ENCODE data around the gene TM4SF4.

TM4SF4 gene

DNA sequence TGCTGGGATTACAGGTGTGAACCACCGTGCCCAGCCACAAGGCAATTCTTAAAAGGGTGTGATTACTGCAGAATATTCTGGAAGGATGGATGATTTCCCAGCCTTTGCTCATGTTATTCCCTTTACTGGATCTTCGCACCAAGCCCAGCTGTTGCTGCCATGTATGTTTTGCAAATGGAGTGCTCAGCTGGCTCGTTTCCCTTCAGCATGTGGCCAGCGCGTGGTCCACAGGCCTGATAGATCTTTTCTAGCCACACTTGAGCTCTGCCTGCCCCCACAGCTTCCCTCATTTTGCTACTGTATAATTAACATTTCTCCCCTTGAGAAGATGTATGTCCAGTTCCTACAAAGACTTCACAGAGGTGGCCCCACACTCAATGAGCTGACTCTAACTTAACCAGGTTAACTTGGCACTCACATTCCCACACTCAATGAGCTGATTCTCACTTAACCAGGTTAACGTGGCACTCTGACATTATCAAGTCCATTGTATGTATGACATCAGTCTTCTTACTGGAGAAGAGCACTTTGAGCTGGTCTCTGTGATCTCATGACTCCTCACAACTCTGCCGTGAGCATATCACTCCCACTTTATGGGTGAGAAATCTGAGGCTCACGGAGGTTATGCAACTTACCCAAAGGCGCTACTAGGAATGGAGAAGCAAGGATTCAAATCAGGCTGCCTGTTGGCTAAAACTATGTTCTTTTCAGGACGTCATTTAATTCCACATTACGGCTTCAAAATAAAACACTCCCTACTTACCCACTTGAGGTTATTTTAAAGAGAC is 49.2 kb downstream of the TM4SF4 start:
- peaks cover 0 to 34% of the 10 kb centered on the region in 2 experiments; a peak in 1 of 3 replicates for H3K36me3 ChIP-seq (ENCODE audit: control insufficient read depth in 2 of 2, insufficient read depth in 1 of 2, low read length in 2 of 2)
- H3K27ac ChIP-seq (ENCODE audit: extremely low read depth, low read depth, low read length), result no peak overlapping the region
- TF ChIP-seq ZNF138 (tag by site-specific recombination; IDR thresholded peaks at IDR 0.05; ENCODE audit: borderline replicate concordance) (no peak), BCL6B (tag by site-specific recombination; IDR thresholded peaks at IDR 0.05) (no peak), ZNF555 (tag by site-specific recombination; conservative IDR thresholded peaks at IDR 0.05) (no peak), PRDM1 (tag by site-specific recombination; IDR thresholded peaks at IDR 0.05) (no peak), ZNF473 (tag by site-specific recombination; IDR thresholded peaks at IDR 0.05) (no peak), ZNF311 (tag by site-specific recombination; IDR thresholded peaks at IDR 0.05; ENCODE audit: borderline replicate concordance) (no peak), ZSCAN30 (tag by site-specific recombination; IDR thresholded peaks at IDR 0.05) (no peak), ZNF248 (tag by site-specific recombination; IDR thresholded peaks at IDR 0.05) (no peak), ZNF837 (tag by site-specific recombination; IDR thresholded peaks at IDR 0.05) (no peak), ZNF747 (tag by site-specific recombination; IDR thresholded peaks at IDR 0.05) (no peak), SETDB1 (IDR thresholded peaks at IDR 0.05; ENCODE audit: insufficient read length, low read length) (no peak), ZFP69B (tag by site-specific recombination; IDR thresholded peaks at IDR 0.05) (no peak), ZNF121 (tag by site-specific recombination; IDR thresholded peaks at IDR 0.05) (no peak)
- TF ChIP-seq, protein P1, sequence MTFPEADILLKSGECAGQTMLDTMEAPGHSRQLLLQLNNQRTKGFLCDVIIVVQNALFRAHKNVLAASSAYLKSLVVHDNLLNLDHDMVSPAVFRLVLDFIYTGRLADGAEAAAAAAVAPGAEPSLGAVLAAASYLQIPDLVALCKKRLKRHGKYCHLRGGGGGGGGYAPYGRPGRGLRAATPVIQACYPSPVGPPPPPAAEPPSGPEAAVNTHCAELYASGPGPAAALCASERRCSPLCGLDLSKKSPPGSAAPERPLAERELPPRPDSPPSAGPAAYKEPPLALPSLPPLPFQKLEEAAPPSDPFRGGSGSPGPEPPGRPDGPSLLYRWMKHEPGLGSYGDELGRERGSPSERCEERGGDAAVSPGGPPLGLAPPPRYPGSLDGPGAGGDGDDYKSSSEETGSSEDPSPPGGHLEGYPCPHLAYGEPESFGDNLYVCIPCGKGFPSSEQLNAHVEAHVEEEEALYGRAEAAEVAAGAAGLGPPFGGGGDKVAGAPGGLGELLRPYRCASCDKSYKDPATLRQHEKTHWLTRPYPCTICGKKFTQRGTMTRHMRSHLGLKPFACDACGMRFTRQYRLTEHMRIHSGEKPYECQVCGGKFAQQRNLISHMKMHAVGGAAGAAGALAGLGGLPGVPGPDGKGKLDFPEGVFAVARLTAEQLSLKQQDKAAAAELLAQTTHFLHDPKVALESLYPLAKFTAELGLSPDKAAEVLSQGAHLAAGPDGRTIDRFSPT (tag by site-specific recombination; IDR thresholded peaks at IDR 0.05), result no peak
- TF ChIP-seq, protein P2, sequence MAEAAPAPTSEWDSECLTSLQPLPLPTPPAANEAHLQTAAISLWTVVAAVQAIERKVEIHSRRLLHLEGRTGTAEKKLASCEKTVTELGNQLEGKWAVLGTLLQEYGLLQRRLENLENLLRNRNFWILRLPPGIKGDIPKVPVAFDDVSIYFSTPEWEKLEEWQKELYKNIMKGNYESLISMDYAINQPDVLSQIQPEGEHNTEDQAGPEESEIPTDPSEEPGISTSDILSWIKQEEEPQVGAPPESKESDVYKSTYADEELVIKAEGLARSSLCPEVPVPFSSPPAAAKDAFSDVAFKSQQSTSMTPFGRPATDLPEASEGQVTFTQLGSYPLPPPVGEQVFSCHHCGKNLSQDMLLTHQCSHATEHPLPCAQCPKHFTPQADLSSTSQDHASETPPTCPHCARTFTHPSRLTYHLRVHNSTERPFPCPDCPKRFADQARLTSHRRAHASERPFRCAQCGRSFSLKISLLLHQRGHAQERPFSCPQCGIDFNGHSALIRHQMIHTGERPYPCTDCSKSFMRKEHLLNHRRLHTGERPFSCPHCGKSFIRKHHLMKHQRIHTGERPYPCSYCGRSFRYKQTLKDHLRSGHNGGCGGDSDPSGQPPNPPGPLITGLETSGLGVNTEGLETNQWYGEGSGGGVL (tag by site-specific recombination; IDR thresholded peaks at IDR 0.05), result no peak
- H3K9me3 ChIP-seq (ENCODE audit: control insufficient read depth, insufficient read depth, low read depth, low read length), result no peaks in the 10 kb centered on the region
- H3K4me3 ChIP-seq (ENCODE audit: low read depth, low read length), result no peak overlapping the region
- POLR2A ChIA-PET, result interaction anchor here (0.6 kb wide), 1 partner anchor 43 kb away, joined by 6 read pairs; no protein-coding TSS in a partner anchor
- H3K4me1 ChIP-seq (ENCODE audit: control insufficient read depth, insufficient read depth, low read length), result no peaks in the 10 kb centered on the region
- CTCF ChIA-PET, result no interaction called here

DNA sequence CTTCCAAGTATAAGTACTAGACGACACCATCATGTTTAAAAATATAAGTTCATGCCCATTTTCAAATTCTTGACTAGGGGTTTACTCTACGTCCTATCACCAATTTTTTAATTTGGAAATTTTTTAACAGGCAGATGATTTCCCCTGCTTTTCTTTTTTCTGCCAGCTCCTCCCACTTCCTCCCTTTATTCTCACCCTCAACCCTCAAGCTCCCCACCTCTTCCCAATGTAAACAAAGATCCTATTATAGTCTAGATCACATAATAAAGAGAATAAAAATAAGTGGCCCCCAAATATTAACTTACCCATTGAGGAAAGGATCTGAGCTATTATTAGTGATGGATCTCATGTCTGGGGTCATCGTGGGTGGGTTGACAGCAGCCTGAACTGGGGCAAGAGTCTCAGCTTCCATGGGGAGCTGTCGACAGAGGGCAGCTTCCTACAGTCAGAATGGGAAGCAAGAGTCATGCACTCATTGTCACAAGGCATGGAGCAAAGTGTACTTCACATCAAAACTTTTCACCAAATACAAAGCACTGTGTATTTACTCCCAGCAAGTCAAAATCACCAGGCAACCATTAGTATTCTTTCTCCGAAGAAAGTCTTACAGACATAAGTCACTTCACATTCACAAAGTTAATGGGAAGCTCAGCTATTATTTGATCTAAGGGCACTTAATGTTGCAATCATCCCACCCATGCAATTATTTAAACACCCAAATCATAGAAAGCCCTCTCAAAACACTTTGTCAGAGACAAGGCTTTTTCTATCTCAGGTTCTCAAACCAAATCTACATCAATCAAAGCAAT is 53.2 kb downstream of the TM4SF4 start:
- Histone ChIP-seq H3K36me3 (ENCODE audit: control insufficient read depth in 2 of 2, insufficient read depth in 1 of 2, low read length in 2 of 2) (peaks cover 0 to 21% of the 10 kb centered on the region in 2 experiments; a peak in 1 of 3 replicates), H3K4me1 (ENCODE audit: control insufficient read depth, insufficient read depth, low read length) (no peaks in the 10 kb centered on the region), H3K4me3 (ENCODE audit: low read depth, low read length) (no peak overlapping the region), H3K27ac (ENCODE audit: extremely low read depth, low read depth, low read length) (no peak overlapping the region), H3K9me3 (ENCODE audit: control insufficient read depth, insufficient read depth, low read depth, low read length) (no peaks in the 10 kb centered on the region)
- ChIA-PET POLR2A (interaction anchor here (1.3 kb wide), 1 partner anchor 130 kb away, joined by 6 read pairs; the partner anchor contains the start of gene WWTR1), CTCF (interaction anchor here (0.7 kb wide), 2 partner anchors 12 to 244 kb away, joined by 3 to 5 read pairs; no protein-coding TSS in a partner anchor)
- TF ChIP-seq YY1 (tag by site-specific recombination; IDR thresholded peaks at IDR 0.05), result no peak
- peak; percentile 15; the same call in 1 of the 2 replicates for TF ChIP-seq ZNF654 (tag by site-specific recombination; IDR thresholded peaks at IDR 0.05; ENCODE audit: low read depth)
- TF ChIP-seq ZBTB1 (tag by site-specific recombination; IDR thresholded peaks at IDR 0.05), result no peak
